Fibroblast of skin of back (primary cell): ENCODE results near the gene ATXN7L2.
A peak's percentile ranks its signal among the peaks of the same experiment; 100 is the strongest.

ENCODE experiments used
- DNase-seq: peaks from one replicate; pipeline ENCODE4 v3.0.0-alpha.2; 2013

Gene ATXN7L2

GRCh38 chr1:109527846-109528695 is 44.4 kb downstream of the ATXN7L2 start:
- DNase-seq = no peak

GRCh38 chr1:109528712-109529111 is 45.0 kb downstream of the ATXN7L2 start:
- no peak for DNase-seq

GRCh38 chr1:109529881-109530456 is 46.3 kb downstream of the ATXN7L2 start:
- DNase-seq = peak; percentile 22

GRCh38 chr1:109530457-109531087 is 46.9 kb downstream of the ATXN7L2 start:
- DNase-seq = no peak

- DNase-seq = no peak
Observed at GRCh38 chr1:109531380-109531779, 47.7 kb downstream of the ATXN7L2 start.

- DNase-seq = no peak
Observed at GRCh38 chr1:109531826-109532364, 48.2 kb downstream of the ATXN7L2 start.

GRCh38 chr1:109532365-109533136 is 48.8 kb downstream of the ATXN7L2 start:
- peak; percentile 77 for DNase-seq

- no peak for DNase-seq
Observed at GRCh38 chr1:109534307-109534858, 50.7 kb downstream of the ATXN7L2 start.

- no peak for DNase-seq
Observed at GRCh38 chr1:109535481-109535880, 51.8 kb downstream of the ATXN7L2 start.

- no peak for DNase-seq
Observed at GRCh38 chr1:109535971-109536491, 52.3 kb downstream of the ATXN7L2 start.

GRCh38 chr1:109537450-109538178 is 53.9 kb downstream of the ATXN7L2 start:
- DNase-seq = no peak

- no peak for DNase-seq
Observed at GRCh38 chr1:109538827-109539555, 55.3 kb downstream of the ATXN7L2 start.

- no peak for DNase-seq
Observed at GRCh38 chr1:109539676-109540075, 56.0 kb downstream of the ATXN7L2 start, which contains the start of gene GPR61. TSS of gene GPR61 (plus strand) at chr1:109539872. CDS start at chr1:109543023, 3,151 bp downstream.

GRCh38 chr1:109541102-109541501 is 57.4 kb downstream of the ATXN7L2 start:
- DNase-seq = no peak
